Hepatocyte (in vitro differentiated cells): ENCODE results near the gene SYNDIG1.

ENCODE experiments used
- CTCF ChIP-seq: fragments of 200-600 bp; sonication (generic); IDR thresholded peaks from 2 replicates; pipeline ENCODE4 v1.5.1; 2016; ENCODE audit warnings: antibody characterized with exemption, mild to moderate bottlenecking; ENCODE audit not compliant: poor library complexity
- EZH2phosphoT487 ChIP-seq: fragments of 200-600 bp; sonication (generic); IDR thresholded peaks from one replicate; pipeline ENCODE4 v1.6.1; 2018; ENCODE audit warnings: antibody characterized with exemption, mild to moderate bottlenecking, low read depth, moderate library complexity; ENCODE audit not compliant: unreplicated experiment, severe bottlenecking

GRCh38 chr20:24684421-24684871, 215.0 kb downstream of the SYNDIG1 start:
- no peak for TF ChIP-seq CTCF
- no peak for TF ChIP-seq EZH2phosphoT487
